ENCODE data around the gene E2F4. TPM values are rescaled to one million over a fixed set of nuclear protein-coding genes. Genes with fewer than 3 reads are reported as not detected.

Gene E2F4
- total RNA-seq, 1 donor from 2014 or later = 97.0 TPM

- no peak for DNase-seq (ENCODE audit: low read depth, low spot score)
- TF ChIP-seq CTCF (conservative IDR thresholded peaks at IDR 0.05) = no peak
- Mint-ChIP-seq H3K4me1 (peaks cover 4% of the 10 kb centered on the region), H3K36me3 (ENCODE audit: low read depth) (peaks cover 21% of the 10 kb centered on the region), H3K4me3 (peak overlapping the region; percentile 3), H3K9me3 (no peaks in the 10 kb centered on the region), H3K27me3 (ENCODE audit: low read depth) (peaks cover 24% of the 10 kb centered on the region), H3K27ac (ENCODE audit: unreplicated experiment) (no peak overlapping the region)
Measured at GRCh38 chr16:67147437-67148140, 44.4 kb upstream of the E2F4 start.

GRCh38 chr16:67148221-67148620 is 43.7 kb upstream of the E2F4 start:
- Mint-ChIP-seq H3K27me3 (ENCODE audit: low read depth) (peaks cover 30% of the 10 kb centered on the region), H3K36me3 (ENCODE audit: low read depth) (peaks cover 17% of the 10 kb centered on the region), H3K4me1 (peaks cover 4% of the 10 kb centered on the region), H3K9me3 (no peaks in the 10 kb centered on the region), H3K4me3 (peak overlapping the region; percentile 25), H3K27ac (ENCODE audit: unreplicated experiment) (no peak overlapping the region)
- no peak for DNase-seq (ENCODE audit: low read depth, low spot score)
- TF ChIP-seq CTCF (conservative IDR thresholded peaks at IDR 0.05) = no peak

- peak overlapping the region; percentile 25 for H3K4me3 Mint-ChIP-seq
Measured at GRCh38 chr16:67148656-67149275, 43.2 kb upstream of the E2F4 start.

GRCh38 chr16:67149276-67150046 is 42.5 kb upstream of the E2F4 start:
- H3K9me3 Mint-ChIP-seq = no peaks in the 10 kb centered on the region
- no peak for TF ChIP-seq CTCF (conservative IDR thresholded peaks at IDR 0.05)
- DNase-seq (ENCODE audit: low read depth, low spot score) = no peak
- peak overlapping the region; percentile 25 for H3K4me3 Mint-ChIP-seq
- peaks cover 4% of the 10 kb centered on the region for H3K4me1 Mint-ChIP-seq
- no peak overlapping the region for H3K27ac Mint-ChIP-seq (ENCODE audit: unreplicated experiment)
- peaks cover 16% of the 10 kb centered on the region for H3K36me3 Mint-ChIP-seq (ENCODE audit: low read depth)
- peaks cover 43% of the 10 kb centered on the region for H3K27me3 Mint-ChIP-seq (ENCODE audit: low read depth)

More at GRCh38 chr16:67148656-67149275, 43.2 kb upstream of the E2F4 start:
- peaks cover 4% of the 10 kb centered on the region for H3K4me1 Mint-ChIP-seq
- no peaks in the 10 kb centered on the region for H3K9me3 Mint-ChIP-seq
- H3K27me3 Mint-ChIP-seq (ENCODE audit: low read depth) = peaks cover 36% of the 10 kb centered on the region
- DNase-seq (ENCODE audit: low read depth, low spot score) = no peak
- peaks cover 17% of the 10 kb centered on the region for H3K36me3 Mint-ChIP-seq (ENCODE audit: low read depth)
- H3K27ac Mint-ChIP-seq (ENCODE audit: unreplicated experiment) = no peak overlapping the region
- no peak for TF ChIP-seq CTCF (conservative IDR thresholded peaks at IDR 0.05)

GRCh38 chr16:67150047-67150832 is 41.7 kb upstream of the E2F4 start:
- Mint-ChIP-seq H3K9me3 (no peaks in the 10 kb centered on the region), H3K36me3 (ENCODE audit: low read depth) (peaks cover 13% of the 10 kb centered on the region), H3K4me3 (no peak overlapping the region), H3K4me1 (peaks cover 4% of the 10 kb centered on the region), H3K27me3 (ENCODE audit: low read depth) (peaks cover 46% of the 10 kb centered on the region), H3K27ac (ENCODE audit: unreplicated experiment) (no peak overlapping the region)
- peak; percentile 37 for TF ChIP-seq CTCF (conservative IDR thresholded peaks at IDR 0.05)
- DNase-seq (ENCODE audit: low read depth, low spot score) = peak; percentile 54

Data from neural crest cell (in vitro differentiated cells).